GM18498 (cell line): ENCODE data around the gene ZNF516.

Source experiments
- ATAC-seq: cut with Tn5 transposase; IDR thresholded peaks from one replicate; pipeline ENCODE4 v1.9.1; 2021; ENCODE audit warnings: mild to moderate bottlenecking, moderate library complexity; ENCODE audit not compliant: unreplicated experiment

ZNF516 gene

GRCh38 chr18:76425146-76426131, 69.6 kb downstream of the ZNF516 start:
- no peak for ATAC-seq

- no peak for ATAC-seq
Measured at GRCh38 chr18:76422838-76423237, 72.2 kb downstream of the ZNF516 start.

- ATAC-seq, result no peak
Measured at GRCh38 chr18:76422121-76422520, 72.9 kb downstream of the ZNF516 start.

DNA sequence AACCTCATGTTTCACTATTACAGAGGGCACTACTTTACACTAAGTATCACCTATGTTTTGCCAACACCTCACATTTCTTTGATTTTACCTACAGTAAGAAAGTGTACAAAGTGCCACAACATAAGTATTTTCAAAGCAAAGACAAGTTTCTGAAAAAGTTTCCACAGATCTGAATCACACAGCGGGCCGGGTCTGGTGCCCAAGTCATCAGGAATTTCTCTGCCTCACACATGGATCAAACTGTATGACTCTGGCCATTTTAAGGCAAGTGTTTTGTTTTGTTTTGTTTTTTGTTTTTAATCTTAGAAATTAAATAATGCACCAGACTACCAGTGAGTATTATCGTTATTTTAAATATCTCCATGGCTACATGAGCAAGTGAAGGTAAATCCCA, 73.4 kb downstream of the ZNF516 start:
- no peak for ATAC-seq

DNA sequence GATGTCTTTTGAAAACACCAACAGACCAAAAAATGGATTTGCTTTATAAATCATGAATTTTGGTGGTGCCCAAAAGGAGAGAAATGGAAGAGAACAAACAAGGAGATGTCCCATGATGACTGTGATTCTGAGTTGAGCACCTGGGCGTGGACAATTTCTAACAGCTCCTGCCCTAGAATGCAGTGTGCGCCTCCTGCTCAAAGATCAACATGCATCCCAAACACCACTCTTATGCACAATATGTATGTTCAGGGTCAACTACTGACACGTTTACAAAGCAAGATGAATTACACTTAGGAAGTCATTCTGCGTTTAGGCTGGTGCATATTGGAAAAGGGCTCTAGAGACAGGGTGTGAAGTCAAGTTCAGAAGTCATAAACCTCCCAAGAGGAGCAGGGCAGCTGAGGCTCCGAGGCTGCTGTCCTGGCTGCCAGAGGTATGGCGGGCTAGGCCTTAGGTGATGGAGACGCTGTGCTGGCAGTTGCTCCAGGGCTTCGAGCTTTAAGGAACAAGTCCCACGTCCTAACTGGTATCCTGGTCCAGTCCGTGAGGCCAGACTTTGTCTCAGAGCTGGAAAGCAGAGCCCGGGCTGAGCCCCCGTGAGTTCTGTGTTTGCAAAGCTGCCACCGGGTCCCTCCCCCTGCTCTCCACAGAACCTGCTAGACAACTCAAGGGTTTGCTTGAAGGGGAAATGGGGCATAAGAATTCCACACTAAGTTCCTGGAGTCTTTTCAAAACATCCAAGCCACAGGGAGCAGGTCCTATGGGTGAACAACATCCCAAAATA, 74.0 kb downstream of the ZNF516 start:
- no peak for ATAC-seq

DNA sequence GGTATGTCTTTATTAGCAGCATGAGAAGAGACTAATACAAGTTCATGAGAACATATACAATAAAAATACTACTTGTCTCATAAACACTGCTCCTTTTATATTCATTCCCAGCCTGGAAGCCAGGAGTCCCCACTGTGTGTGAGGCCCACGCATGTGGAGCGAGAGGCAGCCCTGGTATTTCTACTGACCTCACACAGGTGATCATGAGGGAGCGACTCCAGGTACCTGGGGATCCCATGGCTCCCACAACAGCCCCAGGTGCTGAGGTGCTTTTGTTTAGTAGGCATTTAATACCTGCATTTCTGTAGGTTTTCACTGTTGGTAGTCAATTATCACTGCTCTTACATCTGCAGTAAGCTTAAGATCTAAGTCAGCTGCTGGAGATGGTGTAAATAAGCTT, 75.2 kb downstream of the ZNF516 start:
- no peak for ATAC-seq

- ATAC-seq, result no peak
Measured at GRCh38 chr18:76416911-76417310, 78.1 kb downstream of the ZNF516 start.

DNA sequence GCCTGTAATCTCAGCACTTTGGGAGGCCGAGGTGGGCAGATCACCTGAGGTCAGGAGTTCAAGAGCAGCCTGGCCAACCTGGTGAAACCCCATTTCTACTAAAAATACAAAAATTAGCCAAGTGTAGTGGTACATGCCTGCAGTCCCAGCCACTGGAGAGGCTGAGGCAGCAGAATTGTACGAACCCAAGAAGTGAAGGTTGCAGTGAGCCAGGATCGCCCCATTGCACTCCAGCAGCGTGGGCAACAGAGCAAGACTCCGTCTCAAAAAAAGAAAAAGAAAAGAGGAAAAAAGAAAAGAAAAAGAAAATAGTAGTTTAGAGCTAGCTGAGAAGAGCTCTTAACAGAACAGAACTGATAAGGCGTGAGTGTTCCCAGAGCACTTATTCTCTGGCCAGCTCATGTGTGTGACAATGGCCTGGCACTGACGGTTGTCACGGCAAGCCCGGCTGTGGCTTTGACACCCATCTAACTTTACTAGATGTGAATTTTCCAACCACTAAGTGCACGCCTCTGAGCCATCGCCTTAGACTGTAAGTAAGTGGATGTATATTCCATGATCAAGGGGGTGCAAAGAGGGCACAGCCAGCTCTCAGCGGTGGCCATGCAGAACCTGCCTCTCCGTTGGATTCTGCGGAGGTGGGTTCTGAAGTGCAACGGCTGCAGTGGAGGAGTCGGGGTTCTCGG, 80.0 kb downstream of the ZNF516 start:
- no peak for ATAC-seq

- ATAC-seq, result no peak
Measured at GRCh38 chr18:76412818-76413565, 82.0 kb downstream of the ZNF516 start.

DNA sequence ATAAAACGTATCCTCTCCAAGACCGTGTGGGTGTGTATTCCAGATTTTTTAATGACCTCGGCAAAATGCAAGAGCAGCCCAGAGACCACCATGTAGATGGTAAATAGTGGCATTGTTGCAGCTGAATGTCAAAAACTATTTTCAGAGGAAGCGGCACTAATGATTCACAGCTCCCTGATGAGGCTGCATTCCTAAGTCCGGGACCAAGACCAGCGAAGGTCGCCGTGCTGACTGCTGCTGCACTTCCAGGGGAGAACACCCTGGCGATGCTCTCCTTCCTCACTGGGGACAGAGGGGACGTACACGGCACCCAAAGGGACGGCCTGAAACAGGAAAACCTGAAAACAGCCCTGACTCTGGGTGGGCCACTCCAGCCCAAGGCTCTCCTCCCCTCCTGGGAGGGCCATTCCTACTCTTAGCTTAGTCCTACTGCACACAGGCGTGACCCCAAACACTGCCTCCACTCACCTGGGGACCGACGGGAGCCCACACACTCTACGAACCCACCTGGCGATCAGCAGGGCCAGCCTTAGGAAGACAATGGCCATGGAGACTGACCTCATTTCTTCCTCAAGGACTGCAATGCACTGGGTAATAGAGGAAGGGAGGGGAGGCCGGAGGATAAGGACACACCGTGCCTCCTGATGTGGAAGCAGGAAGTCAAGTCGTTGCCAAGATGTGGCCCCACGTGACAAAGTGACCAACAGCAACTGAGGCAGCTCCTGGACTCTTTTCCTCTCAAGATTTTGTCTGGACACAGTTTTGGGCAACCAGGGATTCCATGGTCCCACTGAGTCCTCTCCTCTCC, 82.8 kb downstream of the ZNF516 start:
- ATAC-seq, result no peak

DNA sequence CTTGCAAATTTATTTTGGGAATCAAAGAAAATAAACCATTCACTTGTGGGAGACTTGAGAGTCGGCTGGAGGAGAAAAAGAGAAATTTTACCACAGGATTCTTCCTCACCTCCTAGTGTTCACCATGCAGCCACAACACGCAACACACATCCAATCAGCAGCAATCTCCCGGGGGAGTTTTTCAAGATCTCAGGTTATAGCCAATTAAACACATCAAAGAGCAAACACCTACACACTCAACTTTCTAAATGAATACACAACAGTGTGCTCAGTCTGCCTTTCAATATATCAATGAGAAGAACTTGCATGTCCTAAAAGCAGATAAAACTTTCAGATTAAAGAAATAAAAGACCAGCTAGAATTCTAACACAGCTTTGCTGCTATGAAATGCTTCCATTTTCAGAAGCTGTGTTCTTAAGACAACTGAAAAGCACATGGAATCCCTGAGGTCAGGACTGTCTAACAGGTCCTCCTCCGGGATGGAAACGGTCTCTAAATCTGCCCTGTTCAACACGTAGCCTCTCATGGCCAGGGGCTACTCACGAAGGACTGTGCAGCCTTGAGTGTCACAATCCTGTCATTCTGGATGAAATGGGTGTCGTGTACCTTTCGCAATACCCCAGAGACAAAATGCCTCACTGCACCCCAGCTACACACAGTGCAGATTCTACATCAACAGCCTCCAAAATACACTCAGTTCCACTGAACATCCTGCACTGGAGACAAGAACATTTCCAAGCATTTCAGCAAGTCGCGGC, 84.2 kb downstream of the ZNF516 start:
- ATAC-seq, result no peak

- no peak for ATAC-seq
Measured at GRCh38 chr18:76410033-76410432, 85.0 kb downstream of the ZNF516 start.

DNA sequence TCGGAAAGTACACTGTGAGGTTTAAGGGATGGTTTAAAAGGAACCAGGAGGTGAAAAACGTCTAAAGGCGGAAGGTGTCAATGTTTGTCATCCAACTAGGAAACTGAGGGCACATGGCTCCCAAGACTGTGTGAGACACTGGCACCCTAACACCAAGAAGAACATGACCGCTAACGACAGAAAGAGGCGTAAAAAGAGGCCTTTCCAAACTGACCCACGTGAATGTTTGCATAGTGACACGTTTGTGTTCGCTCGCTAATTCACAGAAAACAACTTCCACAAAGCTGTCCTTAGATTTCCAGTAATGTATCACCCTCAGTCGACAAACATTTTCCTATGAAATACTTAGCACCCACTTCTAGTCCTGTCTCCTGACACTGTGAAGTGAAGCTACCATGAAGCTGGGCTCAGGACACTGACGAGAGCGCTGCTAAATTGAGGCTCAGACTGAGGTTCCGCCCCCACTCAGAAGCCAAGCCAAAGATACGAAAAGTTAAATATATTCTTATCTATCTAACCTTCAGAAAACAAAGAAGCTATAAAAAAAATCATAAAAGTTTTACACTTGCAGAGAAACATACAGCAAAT, 86.5 kb downstream of the ZNF516 start:
- no peak for ATAC-seq

DNA sequence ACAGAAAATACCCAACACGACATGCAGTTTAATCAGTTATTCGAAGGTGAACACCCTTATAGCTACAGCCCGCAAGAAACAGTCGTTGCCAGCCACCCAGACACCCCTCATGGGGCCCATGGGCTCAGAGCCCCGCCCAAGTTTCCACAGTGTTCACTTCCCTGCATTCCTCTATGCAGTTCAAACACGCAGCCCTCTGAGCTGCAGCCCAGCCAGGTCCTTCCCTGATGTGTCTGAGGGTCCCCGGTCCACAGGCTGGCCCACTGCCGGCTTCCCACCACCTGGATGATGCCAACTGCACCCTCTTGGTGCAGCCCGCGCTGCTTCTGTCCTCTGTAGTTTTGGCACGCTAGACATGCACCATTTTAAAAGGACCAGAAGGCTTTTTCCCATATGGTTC, 87.4 kb downstream of the ZNF516 start:
- no peak for ATAC-seq

DNA sequence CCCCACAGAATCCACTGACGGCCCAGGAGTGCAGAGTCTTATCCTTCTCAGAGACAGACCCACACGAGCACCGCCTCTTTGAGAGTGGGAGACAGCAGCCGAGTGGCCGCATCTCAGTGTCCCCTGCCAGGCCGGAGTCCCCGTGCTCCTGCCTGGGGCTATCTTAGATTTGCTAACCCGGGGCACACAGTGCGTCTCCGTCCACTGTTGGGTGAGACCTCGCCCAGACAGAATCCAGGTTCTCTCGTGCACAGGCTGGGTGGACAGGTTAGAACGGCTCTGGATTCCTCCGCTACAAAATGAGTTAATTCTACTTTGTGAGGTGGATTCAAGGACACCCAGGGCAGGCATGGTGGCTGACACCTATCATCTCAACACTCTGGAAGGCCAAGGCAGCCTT, 88.3 kb downstream of the ZNF516 start:
- ATAC-seq, result no peak

DNA sequence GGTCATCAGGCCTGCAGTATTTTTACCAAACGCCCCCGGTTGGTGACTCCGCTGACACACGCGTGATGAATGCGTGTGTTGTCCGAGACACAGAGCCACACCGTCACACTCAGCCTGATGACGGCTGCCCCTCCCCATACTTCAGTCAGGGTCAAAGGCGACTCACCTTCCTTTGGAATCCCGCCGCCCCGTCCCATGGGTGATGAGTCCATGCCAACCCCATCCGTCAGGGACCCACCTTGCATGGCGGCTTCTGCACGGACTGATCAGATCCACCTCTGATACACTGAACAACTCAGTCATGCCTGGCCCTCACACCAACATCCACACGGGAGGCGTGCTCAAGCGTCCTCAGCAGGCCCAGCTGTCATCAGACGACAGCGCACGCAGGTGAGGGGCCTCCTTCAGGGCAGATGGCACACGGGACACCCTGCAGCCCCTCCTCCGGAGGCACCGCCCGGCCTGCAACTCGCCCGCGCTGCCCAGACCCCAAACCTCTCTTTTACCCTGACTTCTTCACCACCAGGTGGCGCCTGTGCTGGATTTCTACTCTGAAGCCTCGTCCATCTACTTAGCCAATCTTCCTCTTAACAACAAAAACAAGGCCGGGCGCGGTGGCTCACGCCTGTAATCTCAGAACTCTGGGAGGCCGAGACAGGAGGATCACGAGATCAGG, 89.2 kb downstream of the ZNF516 start:
- no peak for ATAC-seq

GRCh38 chr18:76405280-76405679, 89.8 kb downstream of the ZNF516 start:
- ATAC-seq, result no peak

- ATAC-seq, result no peak
Measured at GRCh38 chr18:76404345-76404831, 90.7 kb downstream of the ZNF516 start.
